ENCODE data around the gene OR51G1.
A peak's percentile ranks its signal among the peaks of the same experiment; 100 is the strongest.
"Not testable (repeated sequence)": the region's sequence is repeated elsewhere in the genome, so short reads cannot be mapped to it uniquely, and the experiment has no call there.

Gene OR51G1, protein sequence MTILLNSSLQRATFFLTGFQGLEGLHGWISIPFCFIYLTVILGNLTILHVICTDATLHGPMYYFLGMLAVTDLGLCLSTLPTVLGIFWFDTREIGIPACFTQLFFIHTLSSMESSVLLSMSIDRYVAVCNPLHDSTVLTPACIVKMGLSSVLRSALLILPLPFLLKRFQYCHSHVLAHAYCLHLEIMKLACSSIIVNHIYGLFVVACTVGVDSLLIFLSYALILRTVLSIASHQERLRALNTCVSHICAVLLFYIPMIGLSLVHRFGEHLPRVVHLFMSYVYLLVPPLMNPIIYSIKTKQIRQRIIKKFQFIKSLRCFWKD

DNA sequence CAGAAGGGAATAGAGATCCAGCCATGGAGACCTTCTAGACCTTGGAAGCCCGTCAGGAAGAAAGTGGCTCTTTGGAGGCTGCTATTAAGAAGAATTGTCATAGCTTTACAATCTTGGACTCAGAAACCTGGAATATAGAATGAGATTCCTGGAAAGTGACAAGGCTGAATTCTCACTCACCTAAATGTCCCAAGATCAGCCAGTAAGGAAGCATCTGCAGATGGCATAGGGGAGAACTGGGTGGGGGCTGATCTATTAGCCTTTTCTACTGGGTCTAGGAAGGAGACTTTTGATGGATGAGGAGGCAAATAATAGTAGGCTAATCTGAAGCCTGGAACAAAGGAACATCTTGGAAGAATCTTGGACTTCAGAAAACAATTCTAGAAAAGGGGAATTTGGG lies at the start of gene OR51G1:
Gene OR51G1 (minus strand): TSS at position 101 of the 400 bp plus-strand sequence. CDS start 0 bp downstream, at position 101.
- no peak for DNase-seq (ENCODE audit: low read depth)
- no peak within 1 kb of the TSS for H3K4me3 ChIP-seq (ENCODE audit: low read depth, low read length)

DNA sequence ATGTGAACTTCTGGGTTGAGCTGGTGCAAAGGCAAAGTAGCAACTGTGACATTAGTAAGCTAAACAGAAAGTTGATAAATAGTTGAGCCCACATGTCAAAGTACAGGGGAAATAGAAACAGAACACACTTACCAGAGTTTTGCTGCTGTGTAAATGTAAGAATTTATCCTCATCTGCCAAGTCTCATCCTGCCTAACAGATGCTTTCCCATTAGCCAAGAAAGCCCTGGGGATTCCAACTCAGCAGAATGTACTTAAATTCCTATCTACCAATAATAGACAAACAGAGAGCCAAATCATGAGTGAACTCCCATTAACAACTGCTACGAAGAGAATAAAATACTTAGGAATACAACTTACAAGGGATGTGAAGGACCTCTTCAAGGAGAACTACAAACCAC lies 38.7 kb upstream of the OR51G1 start:
- no peak overlapping the region for H3K4me3 ChIP-seq (ENCODE audit: low read depth, low read length)
- peak; percentile 1 for DNase-seq (ENCODE audit: low read depth)

DNA sequence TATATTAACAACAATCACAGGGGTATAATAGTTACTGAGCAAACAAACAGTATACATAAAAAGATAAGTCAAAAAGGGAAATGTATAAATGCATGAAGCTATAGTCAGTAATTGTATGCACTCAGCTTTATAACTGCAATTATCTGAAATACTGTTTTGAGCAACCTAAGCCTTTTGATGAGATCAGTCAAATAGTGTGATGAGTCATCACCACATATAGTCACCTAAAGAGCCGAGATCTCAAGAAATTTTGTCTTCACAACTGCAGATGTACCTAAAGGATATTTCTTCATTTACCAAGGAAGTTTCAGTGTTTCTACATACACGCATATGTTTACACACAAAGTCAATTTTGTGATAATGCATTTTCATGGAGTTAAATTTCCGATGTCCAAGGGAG lies 36.7 kb upstream of the OR51G1 start:
- DNase-seq (ENCODE audit: low read depth) = no peak
- H3K4me3 ChIP-seq (ENCODE audit: low read depth, low read length) = no peak overlapping the region

DNA sequence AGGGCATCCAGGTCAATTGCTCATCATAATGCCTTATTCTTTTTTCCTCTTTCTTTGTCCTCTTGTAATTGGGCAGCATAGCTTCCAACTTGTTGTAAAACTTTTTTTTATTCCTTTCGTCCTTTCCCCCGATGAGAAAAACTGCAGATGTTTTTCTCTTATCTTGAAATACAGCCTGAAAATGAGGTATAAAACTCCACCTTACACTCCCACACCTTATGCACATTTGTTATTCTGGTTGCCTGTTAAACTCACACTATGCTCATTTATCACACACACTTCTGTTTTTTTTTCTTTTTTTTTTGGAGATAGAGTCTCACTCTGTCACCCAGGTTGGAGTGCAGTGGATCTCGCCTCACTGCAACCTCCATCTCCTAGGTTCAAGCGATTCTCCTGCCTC lies 33.3 kb upstream of the OR51G1 start:
- no peak overlapping the region for H3K4me3 ChIP-seq (ENCODE audit: low read depth, low read length)
- DNase-seq (ENCODE audit: low read depth) = no peak

DNA sequence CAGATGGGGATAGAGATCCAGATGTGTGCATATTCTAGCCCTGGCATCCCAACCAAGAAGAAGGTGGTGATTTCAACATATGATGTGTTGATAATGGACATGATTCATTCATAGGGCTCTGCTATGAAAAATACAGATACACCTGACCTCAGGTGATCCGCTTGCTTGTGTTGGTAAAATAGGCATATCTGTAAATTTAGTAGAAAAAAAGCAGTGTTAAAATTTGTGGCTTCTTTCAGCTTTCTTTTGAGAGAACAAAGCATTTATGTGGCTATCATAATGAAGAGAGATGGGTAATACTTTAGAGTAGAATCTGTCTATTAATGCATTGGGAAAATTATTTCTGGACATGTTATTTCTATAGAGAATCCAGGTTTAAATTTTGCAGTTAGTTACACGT lies 31.5 kb upstream of the OR51G1 start, which contains the start of gene OR51A2:
Gene OR51A2 (minus strand): TSS at position 101 of the 400 bp plus-strand sequence. CDS start 0 bp downstream, at position 101.
- H3K4me3 ChIP-seq (ENCODE audit: low read depth, low read length); DNase-seq (ENCODE audit: low read depth): not testable (repeated sequence)

DNA sequence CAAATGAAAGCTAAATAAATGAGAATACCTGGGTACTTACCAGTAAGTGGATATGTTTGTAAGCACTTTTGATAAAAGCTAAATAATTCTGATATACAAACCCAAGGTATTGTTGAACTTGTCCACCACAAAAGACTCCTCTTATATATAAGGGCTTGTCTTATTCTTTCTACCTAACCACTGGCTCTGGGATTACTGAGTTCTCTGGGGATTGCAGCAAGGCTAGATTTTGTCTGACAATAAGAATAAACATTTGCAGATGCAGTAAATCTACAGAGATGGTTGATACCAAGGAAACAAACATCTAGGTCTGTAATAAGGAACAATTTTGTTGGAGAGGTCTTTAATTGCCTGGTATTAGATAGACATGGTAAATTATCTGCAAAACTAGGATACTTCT lies 23.4 kb upstream of the OR51G1 start, which contains the start of gene OR51A4:
Gene OR51A4 (minus strand): TSS at position 101 of the 400 bp plus-strand sequence. CDS start 505 bp downstream, outside the sequence.
- H3K4me3 ChIP-seq (ENCODE audit: low read depth, low read length) = no peak within 1 kb of the TSS
- no peak for DNase-seq (ENCODE audit: low read depth)

DNA sequence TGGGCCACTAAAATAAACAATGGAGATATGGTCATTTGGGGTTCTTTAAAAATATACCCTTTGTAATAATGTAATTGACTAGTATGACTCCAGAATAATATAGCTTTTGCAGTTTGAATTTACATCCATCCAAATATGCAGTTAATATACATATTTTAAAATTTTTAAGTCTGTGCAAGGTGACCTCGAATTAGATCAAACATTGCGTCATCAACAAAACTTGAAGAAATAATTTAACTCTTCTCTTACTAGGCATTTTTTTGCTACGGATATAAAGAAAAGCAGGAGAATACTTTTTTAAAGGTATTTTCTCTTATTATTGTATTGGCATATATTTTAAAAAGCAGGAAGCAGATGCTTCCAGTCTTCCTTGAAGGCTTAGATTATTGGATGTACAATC lies 12.6 kb upstream of the OR51G1 start:
- DNase-seq (ENCODE audit: low read depth) = no peak
- no peak overlapping the region for H3K4me3 ChIP-seq (ENCODE audit: low read depth, low read length)

DNA sequence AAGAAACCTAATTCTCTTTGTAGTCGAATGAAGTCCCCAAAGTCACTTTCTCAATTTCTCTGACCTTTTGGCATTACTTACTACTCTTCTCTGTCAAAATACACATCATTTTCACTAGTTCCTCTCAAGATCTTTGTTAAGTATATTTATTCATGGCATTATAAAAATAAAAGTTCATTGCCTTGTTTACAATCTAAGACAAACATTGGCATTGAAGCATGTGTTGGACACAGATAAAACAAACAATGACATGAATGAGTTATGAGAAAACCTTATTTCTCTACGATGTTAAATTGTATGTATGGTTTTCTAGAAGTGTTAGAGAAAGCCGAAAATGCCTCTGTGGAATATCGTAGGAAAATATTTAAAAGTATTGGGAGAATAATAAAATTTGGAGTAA lies 8.6 kb upstream of the OR51G1 start:
- DNase-seq (ENCODE audit: low read depth) = no peak
- H3K4me3 ChIP-seq (ENCODE audit: low read depth, low read length) = no peak overlapping the region

DNA sequence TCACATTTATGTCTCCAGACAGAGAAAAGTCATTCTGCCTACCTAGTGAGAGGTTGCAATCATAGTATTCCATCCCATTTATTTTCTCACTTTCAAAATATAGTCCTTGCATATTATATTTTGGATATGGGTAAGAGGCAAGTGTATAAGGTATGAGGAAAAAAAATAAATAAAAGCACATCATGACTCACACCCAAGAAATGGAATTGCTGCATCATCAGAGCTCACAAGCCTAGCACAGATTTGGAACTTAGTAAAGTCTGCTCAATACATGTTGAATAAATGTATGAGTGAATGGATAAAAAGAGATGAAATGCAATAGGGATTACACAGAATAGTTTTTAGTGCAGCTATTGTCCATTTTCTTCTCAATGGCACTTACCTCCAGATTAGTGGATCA lies 2.5 kb upstream of the OR51G1 start:
- DNase-seq (ENCODE audit: low read depth) = no peak
- H3K4me3 ChIP-seq (ENCODE audit: low read depth, low read length) = no peak overlapping the region

DNA sequence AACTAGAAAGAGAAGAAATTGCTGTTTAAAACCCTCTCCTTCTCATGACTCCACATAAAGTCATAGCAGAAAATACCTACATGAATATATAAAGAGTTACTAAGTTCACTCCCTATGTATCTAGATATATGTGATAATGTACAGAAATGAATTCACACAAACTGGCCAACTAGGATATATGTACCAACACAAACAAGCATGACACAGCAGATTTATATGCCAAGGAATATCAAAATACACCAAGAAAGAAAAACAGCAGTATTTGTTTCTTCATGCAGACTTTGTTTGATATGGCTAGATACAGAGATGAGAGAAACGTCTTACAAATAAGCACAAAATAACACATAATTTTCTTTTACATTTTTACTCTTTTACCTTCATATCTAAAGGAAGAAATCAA lies 1.8 kb downstream of the OR51G1 start:
- DNase-seq (ENCODE audit: low read depth) = no peak
- no peak overlapping the region for H3K4me3 ChIP-seq (ENCODE audit: low read depth, low read length)

DNA sequence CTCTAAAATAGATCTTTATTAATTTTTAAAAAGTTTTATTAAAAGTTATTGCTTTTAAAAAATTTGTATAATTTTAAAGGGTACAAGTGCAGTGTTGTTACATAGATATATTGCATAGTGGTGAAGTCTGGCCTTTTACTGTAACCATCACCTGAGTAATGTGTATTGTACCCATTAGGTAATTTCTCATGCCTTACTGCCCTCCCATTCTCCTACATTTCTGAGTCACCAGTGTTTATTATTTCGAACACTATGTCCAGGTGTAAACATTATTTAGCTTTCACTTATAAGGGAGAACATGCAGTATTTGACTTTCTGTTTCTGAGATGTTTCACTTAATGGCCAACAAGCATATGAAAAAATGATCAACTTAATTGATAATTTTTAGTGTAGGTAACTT lies 2.3 kb downstream of the OR51G1 start:
- no peak for DNase-seq (ENCODE audit: low read depth)
- no peak overlapping the region for H3K4me3 ChIP-seq (ENCODE audit: low read depth, low read length)

DNA sequence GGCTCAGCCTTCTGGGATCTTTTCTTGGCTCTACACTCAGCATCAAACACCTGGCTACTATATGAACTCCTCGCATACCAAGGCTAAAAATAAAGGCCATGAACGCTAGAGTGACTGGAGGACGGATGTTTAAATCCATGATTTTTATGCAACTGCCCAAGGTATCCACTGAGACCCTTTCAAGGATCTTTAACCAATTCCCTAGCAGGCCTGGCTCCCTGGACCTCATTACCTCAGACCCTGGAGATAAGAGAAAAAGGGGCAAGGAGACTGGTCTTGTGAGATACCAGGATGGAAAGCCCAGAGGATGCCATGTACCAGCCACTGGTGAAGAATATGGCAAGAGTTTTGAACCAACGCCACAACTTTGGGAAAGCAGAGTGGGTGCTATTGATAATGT lies 4.9 kb downstream of the OR51G1 start, which contains the start of gene OR51G2:
Gene OR51G2 (minus strand): TSS at position 101 of the 400 bp plus-strand sequence. CDS start 3,687 bp downstream, outside the sequence.
- H3K4me3 ChIP-seq (ENCODE audit: low read depth, low read length) = no peak within 1 kb of the TSS
- no peak for DNase-seq (ENCODE audit: low read depth)

DNA sequence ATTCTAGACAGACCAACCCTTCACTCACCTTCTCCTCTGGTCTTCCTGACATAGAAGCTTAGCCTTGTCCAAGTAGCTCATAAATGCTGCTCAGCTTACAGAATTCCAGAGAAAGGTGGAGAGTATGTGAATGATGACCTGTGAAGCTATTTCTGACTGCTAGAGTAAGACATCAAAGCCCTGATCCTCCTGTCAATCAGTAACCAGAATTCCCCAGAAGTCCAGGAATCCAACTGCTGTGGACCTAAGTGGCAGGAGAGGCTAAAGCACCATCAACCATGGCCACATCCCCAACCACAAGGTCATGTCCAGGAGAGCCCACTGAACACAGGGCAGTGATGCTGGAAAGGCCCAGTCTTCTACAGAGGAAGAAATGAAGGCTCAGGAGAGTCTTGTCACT lies 7.6 kb downstream of the OR51G1 start:
- DNase-seq (ENCODE audit: low read depth) = no peak
- H3K4me3 ChIP-seq (ENCODE audit: low read depth, low read length) = no peak overlapping the region

DNA sequence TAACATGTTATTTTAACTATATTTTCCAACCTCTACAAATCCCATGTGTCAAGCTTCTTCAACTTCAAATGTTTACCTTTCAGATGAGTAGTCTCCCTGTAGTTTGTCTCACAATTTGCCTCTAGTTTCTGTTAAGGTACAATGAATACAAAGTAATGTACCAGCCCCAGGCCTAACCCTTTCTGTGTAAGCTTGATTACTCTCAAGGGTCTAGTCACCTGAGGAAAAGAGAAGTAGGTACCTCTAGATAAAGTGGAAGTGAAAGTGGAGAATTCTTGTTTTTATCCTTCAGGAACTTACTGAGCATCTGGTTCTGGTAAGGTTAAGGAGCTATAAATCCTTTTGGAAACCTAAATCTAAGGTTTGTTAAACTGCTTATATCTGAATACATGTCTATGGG lies 20.7 kb downstream of the OR51G1 start, which contains the start of gene OR51A7:
Gene OR51A7 (plus strand): TSS at position 300 of the 400 bp plus-strand sequence. CDS start 3,587 bp downstream, outside the sequence.
- DNase-seq (ENCODE audit: low read depth) = no peak
- no peak within 1 kb of the TSS for H3K4me3 ChIP-seq (ENCODE audit: low read depth, low read length)

DNA sequence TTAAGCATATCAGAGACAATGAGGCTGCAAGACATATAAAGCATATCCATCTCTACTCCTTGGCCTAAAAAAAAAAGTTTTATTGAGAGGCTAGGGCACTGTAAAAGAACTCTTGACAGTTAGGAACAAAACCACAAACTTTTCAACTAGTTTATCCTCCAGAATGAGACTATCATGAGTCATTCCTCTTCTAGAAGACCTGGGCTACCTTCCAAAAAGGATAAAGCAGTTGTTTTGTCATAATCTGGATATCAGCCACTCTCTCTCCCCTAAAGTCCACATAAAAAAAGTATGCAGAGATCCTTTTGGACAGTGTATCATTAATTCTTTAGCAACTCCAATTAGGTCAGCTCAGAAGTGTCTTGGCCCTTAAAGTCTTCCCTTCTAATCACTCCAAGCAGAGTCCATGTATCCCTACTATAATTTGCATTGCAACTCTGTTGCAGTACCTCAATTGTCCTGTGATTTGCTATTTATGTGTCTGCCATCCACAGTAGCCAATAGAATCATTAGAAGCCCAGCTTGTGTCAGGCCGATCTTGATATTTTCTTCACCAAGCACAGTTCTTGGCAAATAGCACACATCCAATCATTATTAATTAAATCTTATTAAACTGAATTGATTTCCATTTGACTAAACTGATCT lies 32.0 kb downstream of the OR51G1 start:
- no peak overlapping the region for H3K4me3 ChIP-seq (ENCODE audit: low read depth, low read length)
- DNase-seq (ENCODE audit: low read depth) = peak; percentile 76

DNA sequence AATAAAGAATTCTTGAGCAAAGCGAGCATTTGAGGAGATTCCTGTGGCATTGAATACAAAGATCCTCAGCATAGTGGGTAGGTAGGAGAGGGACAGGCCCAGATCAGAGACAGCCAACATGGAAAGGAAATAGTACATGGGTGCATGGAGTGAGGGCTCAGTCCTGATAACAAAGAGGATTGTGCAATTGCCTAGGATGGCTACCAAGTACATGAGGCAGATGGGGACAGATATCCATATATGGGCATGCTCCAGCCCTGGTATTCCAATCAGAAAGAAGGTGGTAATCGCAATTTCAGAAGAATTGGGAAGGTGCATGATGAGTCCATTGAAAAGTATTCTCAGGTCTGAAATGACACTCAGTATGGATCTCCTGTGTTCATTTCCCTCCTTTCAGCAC lies 33.9 kb downstream of the OR51G1 start:
- no peak for DNase-seq (ENCODE audit: low read depth)
- no peak overlapping the region for H3K4me3 ChIP-seq (ENCODE audit: low read depth, low read length)

DNA sequence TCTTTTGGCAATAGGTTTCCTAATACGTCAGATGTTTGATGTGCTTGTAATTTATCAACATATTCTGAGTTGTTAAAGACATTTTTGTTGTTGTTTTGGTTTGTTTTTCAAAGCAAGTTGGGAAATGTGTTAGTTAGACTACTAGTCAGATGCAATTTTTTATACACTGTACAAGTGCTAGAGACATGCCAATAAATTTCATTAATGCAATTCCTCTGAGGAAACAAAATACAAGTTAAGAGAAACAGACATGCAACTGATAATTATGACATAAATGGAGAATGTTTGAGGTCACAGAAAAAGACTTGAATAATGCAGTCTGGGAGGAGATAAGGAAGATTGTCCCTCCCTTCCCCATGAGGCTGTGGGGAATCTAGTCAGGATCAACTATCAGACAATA lies 36.5 kb downstream of the OR51G1 start:
- H3K4me3 ChIP-seq (ENCODE audit: low read depth, low read length) = no peak overlapping the region
- DNase-seq (ENCODE audit: low read depth) = no peak

DNA sequence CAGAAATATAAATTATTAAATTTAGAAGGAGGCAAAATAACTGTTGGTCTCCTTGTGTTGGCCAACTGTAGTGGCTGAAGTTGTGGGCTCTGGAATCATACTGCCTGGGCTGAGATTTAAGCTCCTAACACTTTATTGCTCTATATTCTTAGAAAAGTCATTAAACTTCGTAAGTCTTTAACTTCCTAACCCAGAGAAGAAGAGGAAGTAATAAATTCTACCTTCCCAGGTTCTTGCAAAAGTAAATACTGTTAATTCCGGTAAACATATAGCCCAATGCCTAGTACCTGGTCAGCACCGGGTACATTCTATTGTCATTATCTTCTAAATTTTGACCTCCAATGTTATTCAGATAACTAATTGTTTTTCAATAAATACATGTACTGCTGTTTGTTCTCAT lies 38.0 kb downstream of the OR51G1 start:
- no peak for DNase-seq (ENCODE audit: low read depth)
- no peak overlapping the region for H3K4me3 ChIP-seq (ENCODE audit: low read depth, low read length)

DNA sequence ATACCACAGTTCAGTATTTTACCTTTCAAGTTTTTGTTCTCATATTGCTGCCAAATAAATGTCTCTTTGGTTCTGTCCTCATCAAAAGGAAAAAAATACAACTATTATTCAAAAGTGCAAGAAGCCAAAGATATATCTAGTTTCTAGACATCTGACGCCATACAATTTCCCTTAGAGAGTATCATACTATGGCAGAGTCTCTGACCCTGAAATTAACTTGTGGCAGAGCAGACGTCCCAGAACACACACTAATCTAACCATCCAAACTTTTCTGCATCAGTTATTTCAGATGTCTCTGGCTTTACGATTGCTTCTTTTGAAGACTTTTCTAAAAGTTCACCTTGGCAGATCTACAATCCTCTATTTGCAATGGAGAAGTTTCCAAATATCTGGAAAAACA lies 39.8 kb downstream of the OR51G1 start:
- H3K4me3 ChIP-seq (ENCODE audit: low read depth, low read length) = no peak overlapping the region
- DNase-seq (ENCODE audit: low read depth) = no peak

DNA sequence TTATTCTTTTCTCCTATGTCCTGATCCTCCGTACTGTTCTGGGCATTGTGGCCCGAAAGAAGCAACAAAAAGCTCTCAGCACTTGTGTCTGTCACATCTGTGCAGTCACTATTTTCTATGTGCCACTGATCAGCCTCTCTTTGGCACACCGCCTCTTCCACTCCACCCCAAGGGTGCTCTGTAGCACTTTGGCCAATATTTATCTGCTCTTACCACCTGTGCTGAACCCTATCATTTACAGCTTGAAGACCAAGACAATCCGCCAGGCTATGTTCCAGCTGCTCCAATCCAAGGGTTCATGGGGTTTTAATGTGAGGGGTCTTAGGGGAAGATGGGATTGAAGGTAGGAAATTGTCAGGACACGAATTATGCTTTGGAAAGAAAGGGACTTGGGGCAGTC lies 41.6 kb downstream of the OR51G1 start:
- no peak overlapping the region for H3K4me3 ChIP-seq (ENCODE audit: low read depth, low read length)
- no peak for DNase-seq (ENCODE audit: low read depth)
